Measurements from ENCODE around the gene RFC3.
A peak's percentile ranks its signal among the peaks of the same experiment; 100 is the strongest.
"Not testable (repeated sequence)": the region's sequence is repeated elsewhere in the genome, so short reads cannot be mapped to it uniquely, and the experiment has no call there.

RFC3 gene, protein sequence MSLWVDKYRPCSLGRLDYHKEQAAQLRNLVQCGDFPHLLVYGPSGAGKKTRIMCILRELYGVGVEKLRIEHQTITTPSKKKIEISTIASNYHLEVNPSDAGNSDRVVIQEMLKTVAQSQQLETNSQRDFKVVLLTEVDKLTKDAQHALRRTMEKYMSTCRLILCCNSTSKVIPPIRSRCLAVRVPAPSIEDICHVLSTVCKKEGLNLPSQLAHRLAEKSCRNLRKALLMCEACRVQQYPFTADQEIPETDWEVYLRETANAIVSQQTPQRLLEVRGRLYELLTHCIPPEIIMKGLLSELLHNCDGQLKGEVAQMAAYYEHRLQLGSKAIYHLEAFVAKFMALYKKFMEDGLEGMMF

DNA sequence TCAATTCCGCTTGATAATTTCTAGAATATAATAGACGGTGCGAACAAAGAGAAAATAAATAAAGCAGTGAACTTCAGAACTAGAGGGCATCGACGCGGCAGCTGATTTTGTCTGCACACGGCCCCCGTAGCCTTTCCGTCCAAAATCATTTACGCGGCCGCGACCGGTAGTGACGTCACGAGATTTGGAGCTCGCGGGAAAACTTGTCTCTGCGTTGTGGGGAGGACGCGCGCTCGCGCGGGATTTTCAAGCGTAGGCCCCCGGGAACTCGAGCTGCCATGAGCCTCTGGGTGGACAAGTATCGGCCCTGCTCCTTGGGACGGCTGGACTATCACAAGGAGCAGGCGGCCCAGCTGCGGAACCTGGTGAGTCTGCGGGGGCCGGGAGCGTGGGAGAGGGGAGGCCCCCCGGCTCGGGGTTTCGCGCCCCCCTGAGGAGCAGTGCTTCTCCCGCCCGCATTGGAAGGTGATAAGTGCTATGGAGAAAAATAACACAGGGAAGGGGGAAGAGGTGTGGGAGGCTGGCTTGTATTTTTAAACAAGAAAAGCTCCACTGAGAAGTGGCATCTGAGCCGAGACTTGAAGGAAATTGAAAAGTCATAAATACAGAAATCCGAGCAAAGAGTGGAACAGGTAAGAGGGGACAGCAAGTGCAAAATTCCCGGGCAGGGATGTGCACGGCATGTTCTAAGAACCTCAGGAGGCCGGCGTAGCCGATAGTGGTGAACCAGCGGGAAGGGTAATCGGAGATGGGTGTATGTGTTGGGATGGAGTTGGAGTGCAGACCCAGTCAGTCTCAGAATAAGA, at the start of gene RFC3:
Gene RFC3, plus strand, starts transcription at position 249 of the 806 bp plus-strand sequence. Its CDS starts 30 bp downstream, at position 279.
- peak; percentile 91 for DNase-seq

DNA sequence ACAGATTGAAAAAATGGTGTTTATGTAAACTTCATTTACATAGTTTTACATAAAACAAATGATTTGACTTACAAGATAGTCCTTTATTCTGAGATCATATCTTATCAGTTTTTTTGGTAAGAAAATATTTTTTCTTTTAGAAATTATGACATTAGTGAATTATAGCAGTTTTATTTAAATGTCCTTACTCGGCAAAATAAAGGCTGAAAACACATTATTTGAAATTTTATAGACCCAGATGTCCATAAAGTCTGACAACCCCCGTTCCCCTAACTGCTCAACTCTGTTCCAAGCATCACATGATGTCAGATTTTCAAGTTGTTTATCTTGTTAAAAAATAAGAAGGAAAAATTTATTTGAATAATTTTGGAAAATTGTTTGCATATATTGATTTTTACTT, 46.7 kb upstream of the RFC3 start:
- no peak for DNase-seq

DNA sequence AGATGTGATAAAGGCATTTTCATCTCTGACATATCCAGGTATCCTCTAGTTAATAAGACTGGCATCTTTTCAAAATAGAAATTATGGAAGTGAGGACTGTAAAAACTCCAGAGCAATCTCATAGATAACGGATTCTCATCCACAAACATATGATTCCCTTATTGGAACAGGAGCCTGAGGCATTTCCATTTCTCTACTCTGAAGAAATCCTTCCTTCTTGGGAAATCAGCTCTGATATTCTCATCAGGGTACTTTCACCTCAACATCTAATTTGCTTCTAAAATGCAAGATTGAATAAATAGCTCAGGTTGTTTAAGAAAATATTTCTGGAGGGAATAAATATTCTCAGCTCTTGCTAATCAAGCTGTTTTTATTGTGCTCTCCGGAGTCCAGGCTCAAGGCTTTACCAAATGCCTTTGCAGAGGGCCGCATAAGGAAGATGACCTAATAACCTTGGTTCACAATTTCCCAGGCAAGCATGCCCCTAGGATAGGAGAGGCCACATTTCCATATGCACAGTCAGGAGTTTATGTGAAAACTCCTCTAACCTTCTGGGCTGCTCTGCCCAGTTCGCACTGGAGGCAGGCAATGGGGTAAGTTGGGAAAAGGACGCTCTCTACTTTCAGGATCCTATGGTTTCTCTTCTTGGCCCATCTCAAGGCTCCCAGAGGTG, 44.0 kb upstream of the RFC3 start:
- no peak for DNase-seq

DNA sequence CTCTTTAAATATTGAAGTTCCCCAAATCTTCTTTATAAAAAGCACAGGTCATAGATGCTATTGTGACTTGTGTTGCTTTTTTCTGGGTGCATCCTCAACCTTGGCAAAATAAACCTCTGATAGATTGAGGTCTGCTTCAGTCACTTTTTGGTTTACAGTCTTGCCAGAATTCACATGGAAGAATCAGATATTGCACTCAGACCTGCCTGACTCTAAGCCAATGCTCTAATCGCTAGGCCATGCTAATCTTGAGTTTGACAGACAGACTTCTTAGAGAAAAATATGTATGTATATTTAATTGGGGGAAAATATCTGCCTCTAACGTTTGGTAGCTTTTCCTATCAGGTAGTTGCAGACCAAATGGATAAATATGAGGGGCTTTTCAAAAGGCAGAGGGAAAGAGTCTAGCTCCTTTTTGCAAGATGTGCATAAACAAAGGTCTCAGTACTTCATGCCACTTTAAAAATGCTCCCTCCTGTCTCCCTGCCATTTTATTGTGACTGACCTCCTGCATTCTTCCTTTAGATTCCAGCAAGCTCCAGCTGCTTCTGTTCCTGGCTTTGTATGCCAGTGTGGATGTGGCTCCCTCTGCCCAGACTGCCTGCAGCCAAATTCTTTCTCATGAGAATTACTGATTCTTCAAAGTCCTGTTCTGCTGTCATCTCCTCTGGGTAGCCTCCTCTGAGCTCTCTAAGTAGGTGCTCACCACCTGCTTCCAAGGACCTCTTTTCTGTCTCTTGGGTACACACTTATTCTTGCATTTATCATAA, 42.4 kb upstream of the RFC3 start:
- DNase-seq: no peak

DNA sequence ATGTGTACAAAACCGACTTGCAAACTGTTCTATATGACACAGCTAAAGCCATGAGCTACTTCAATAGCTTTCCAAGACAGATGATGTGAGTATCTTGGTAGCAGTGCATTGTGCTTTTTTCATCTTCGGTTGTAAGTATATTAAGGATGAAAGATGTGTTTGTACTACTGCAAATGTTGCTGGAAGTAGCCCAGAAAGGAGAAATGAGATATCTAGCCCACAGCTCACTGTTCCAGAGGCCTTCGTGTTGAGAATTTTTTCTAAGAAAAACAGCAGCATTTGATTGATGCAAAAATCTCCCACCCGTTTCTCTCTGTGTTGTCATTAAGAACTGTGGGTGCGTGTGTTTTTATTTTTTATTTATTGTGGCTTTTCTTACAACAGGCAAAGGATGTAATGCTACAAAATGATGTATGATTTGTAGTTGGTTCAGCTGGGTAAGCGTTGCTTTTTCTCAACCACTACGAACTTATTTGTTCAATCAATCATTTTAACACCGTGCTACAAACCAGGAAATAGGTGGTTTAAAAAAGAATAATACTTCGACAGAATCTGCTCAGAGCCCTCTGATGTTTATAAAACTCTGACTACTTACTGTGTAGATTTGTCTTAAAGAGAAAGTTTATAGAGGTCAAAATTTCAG, 41.6 kb upstream of the RFC3 start:
- DNase-seq: no peak

DNA sequence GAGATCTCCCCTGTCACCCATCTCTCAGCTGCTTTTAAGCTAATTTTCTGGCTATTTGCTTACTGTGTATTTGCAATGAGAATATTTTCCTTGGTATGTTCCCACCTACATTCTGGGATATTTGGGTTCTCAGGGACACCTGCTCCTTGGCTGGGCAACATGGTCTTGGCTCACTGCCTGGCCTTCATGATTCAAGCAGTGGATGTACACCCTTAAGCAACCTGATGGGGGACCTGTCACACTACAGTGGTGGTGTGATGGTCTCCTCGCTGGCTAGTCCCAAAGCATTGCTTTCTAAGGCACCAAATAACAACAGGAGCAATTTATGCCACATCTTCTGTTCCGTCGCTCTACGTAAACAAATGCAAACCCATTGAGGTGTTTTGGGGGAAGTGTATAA, 35.3 kb upstream of the RFC3 start:
- DNase-seq: no peak

DNA sequence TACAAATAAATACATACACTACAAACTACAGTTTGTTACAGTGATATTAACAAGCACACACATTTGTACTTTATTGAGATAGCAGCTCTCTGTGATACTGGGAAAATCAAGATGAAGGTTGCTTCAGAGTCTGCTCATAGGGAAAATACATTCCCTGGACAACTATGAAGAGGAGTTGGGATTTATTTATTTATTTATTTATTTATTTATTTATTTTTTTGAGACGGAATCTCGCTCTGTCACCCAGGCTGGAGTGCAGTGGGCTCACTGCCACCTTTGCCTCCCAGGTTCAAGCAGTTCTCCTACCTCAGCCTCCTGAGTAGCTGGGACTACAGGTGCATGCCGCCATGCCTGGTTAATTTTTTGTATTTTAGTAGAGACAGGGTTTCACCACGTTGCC, 34.7 kb upstream of the RFC3 start:
- not testable (repeated sequence) for DNase-seq

DNA sequence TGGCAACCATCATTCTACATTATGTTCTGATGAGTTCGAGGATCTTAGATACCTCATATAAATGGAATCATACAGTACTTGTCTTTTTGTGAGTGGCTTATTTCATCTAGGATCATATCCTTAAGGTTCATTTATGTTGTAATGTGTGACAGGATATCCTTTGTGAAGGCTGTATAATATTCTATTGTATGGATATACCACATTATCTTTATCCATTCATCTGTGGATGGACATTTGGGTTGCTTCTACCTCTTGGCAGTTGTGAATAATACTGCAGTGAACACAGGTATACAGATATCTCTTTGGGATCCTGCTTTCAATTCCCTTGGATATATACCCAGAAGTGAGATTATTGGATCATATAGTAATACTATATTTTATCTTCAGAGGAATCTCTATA, 33.2 kb upstream of the RFC3 start:
- DNase-seq: no peak

DNA sequence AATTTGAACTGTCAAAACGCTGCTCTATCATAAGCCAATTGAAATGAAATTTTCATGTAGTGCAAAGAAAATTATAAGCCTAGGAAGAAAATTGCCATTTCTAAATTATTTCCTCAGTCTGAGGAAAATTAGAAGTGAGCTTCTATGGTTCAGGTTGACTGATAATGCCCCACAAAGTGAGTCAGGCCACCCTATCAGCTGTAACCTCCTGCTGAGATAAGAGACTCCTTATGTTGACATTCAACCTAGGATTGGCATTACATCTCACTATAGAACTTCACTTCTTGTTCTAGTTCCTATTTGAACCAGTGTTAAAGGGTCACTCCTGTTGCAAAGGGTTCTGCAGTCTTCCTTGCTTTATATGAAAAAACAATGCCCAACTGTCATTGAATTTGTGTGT, 32.6 kb upstream of the RFC3 start:
- no peak for DNase-seq

DNA sequence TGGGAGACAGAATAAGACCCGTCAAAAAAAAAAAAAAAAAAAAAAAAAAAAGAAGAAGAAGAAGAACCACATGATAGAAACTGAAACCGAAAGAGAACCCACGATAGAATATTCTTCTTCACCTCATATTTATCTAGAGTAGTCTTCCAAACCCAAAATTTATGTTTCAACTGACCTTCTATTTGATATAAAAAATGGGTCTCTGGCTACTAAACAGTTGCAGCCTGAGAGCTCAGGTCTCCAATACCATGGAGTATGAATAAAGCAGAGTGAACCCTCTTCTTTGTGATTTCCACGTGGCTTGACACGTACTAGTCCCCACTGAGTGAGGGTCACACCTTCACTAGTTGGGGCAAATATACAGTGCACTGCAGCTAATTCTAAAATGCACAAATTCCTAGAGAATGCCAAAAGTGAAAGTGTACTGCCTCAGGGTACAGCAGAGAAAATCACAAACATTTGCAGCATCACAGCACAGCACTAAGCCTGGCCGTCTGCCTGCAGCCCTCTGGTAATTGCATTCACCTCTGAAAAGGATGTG, 30.8 kb upstream of the RFC3 start:
- peak; percentile 5 for DNase-seq

DNA sequence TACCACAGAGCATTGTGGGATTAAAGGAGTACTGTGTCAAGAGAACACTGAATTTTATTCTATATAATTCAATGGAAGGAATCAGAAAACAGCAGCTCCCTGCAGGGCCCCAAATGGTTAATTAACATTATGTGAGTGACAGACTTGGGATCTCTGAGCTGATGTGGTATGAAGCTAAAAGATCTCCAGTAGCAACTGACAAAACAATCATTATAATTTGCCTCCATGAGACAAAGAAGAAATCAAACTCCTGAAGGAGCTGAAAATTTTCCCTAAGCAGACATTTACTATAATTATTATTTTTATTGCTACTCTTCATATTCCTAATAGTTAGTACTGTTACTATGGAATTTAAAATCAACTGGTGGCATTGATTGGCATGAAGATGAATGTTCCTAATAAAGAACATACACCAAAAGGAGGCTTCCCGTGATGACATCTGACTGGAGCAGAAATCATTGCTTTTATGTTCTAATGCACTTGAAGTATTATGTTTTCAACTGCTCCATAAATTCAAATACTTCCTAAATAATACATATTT, 28.8 kb upstream of the RFC3 start:
- DNase-seq: no peak

DNA sequence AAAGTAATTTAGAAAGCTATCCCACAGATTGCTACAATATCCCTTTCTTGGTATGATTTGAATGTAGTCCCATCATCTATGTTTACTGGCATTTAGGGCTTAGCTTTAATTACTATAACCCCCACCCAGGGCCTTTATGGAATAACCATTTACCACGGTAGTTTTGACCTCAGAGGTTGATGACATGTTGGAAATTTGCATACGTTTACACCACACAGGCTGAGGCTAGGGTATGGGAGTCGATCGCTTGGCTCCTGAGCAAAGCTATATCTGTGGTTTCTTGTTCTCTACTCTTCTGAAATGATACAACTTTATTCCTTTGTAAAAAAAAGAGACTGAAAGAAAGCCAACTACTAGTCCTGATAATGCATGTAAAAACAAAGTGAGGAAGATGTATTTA, 28.2 kb upstream of the RFC3 start:
- DNase-seq: no peak

DNA sequence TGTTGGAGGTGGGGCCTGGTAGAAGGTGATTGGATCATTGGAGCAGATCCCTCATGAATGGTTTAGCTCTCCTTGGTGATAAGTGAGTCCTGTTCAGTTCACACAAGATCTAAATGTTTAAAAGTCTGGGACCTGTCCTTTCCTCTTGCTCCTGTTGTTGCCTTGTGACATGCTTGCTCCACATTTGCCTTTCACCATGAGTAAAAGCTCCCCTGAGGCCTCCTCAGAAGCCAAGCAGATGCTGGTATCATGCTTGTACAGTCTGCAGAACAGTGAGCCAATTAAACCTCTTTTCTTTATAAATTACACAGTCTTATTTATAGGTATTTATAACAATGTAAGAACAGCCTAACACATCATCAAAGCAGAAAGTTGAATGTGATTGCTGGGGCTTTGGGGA, 24.2 kb upstream of the RFC3 start:
- no peak for DNase-seq

DNA sequence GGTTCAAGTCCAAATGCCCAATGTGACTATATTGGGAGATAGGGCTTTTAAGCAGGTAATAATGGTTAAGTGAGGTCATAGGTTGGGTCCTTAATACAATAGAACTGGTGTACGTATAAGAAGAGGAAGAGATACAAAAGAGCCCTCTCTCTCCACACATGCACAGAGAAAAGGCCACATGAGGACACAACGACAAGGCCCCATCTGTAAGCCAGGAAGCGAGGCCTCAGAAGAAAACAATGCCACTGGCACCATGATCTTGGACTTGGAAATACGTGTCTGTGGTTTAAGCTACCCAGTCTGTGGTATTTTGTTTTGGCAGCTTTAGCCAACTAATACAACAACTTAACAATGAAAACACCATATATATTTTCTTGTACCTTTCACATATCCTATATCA, 23.4 kb upstream of the RFC3 start:
- no peak for DNase-seq

DNA sequence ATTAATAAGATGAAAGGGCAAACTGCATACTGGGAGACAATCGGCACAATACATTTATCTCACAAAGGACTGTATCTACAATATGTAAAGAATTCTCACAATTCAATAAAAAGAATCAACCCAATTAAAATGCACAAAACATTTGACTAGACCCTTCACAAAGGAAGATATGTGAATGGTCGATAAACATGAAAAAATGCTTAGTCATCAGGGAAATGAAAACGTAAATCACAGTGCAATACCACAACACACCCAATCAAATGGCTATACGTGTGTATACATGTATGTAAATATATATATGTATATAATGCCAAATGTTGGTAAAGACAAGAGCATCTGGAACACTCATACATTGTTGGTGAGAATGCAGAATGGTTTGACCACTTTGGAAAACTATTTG, 21.9 kb upstream of the RFC3 start:
- no peak for DNase-seq

DNA sequence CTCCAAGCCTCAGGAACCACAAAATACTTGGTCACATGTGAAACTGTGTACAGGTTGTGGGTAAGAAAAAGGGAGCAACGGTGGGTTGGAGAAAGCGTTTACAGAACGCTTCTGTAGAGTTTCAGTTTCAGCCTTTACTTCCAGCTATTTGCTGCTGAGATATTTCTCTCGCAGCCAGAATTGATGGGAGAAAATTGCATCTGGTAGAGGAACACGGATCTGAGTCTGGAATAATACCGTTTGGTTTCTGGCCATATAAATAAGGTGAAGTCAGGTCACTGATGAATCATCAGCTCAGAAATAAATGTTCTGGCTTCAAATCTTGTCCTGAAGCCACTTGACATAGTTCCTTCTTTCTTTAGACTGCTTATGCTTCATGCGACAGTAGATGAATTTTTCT, 20.3 kb upstream of the RFC3 start:
- no peak for DNase-seq

DNA sequence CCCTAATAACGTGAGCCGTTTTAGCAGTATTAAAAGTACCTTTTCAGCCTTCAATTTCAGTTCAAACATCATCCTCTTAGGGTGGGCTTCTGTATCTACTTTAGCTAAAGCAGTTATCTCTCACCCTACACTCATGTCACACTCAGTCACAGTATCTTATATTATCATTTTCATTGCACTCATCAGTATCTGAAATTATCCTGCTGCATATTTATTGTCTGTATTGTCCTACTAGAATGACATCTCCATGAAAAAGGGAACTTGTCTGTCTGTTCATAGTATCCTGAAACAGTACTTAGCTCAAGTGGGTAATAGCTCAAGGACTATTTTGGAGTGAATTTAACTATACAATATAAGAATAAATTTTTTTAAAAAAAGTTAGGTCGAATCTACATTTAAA, 19.9 kb upstream of the RFC3 start:
- DNase-seq: no peak

DNA sequence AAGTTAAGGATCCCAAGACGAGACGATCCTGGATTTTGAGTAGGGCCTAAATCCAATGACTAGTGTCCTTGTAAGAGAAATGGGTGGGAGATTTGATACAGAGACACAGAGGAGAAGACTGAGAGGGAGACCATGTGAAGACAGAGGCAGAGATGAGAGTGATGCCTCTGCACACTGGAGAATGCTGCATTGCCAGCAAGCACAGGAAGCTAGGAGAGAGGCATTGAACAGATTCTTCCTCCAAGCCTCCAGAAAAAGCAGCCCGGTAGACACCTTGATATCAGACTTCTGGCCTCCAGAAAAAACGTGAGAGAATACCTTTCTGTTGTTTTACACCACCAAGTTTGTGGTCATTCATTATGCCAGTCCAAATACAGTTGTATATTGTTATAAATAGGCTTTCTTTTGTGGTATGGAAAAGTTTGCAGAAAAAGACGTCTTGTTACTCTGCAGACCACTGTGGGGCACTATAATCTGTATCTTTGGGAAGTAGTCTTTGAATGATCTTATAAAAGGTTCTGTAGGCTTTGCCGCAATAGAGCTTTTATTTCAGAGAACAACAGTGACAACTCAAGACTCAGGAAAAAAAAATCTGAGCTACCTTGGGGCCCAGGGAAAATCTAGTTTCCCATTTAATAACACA, 17.9 kb upstream of the RFC3 start:
- no peak for DNase-seq

DNA sequence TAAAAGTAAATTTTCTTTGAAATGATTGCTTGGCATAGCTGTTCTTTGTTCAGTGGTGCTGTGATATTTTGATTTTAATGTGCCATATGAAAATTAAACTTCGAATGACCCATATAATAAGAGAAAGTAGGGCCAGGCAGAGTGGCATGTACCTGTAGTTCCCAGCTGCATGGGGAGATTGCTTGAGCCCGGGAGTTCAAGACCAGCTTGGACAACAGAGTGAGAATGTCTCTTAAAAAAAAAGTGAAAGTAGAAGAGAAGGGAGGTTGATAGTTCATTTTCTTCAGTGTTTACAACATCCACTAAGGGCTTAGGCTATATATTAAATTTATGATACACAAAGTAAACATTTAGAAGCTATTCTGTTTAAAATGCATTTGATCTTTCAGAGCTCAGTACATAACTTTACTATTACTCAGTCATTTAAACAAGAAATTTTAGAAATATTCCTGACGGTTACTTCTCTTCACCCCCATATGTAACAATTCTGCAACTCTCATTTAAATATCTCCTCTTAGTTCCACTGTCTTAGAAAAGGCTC, 17.2 kb upstream of the RFC3 start:
- no peak for DNase-seq

DNA sequence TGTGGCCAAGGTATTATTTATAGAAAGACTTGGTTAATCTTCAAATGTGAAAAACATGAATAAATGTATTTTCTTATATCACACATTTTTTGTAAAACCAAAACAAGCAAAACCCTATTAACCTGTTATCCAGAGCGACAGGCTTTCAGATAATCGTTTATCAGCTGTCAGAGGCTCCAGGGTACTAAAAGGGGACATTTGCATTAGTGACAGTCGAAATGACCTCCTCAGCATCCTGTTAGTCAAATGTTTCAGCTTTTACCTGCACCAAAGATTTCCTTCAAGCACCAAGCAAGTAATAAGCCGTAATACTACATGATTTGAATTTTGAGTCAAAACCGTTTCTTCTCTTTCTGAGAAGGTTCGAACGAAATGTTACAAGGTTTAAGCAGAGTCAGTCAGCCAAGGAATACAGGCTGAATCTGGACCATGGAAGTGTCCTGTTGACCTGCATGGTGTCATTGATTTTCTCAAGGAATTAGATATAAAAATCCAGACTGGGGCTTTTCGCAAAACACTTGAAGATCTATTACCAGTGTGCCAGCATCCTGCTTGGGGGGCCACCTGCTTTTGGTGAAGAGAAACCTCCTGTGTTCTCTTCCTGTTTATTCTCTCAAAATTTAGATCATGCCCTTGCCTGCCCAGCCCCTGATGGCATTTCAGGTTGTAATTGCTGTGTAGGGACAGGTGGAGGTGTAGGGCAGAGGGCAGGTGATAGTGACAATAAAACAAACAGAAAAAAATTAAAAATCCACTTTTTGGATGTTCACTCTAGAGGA, 11.3 kb upstream of the RFC3 start:
- no peak for DNase-seq
